Gastroesophageal sphincter (tissue), 4 donors: Measurements from ENCODE around the gene ADH6. TPM values are rescaled to one million over a fixed set of nuclear protein-coding genes. Genes with fewer than 3 reads are reported as not detected.
A peak's percentile ranks its signal among the peaks of the same experiment; 100 is the strongest.

Source experiments
- ATAC-seq: fragments of 150-250 bp; one replicate; pipeline ENCODE4 v1.9.1; 2016; ENCODE audit warnings: mild to moderate bottlenecking, moderate library complexity
- H3K27ac ChIP-seq, 4 donors: fragments of 200-600 bp; sonication (generic) in 3 of 4; 1 replicate in 3 of 4; 2 replicates in 1 of 4; pipeline ENCODE4 v1.5.1; 2016 to 2019
- H3K27me3 ChIP-seq: fragments of 200-600 bp; sonication (generic); one replicate; pipeline ENCODE4 v1.5.1; 2019
- H3K36me3 ChIP-seq, 2 donors: fragments of 200-600 bp; sonication (generic); one replicate each; pipeline ENCODE4 v1.5.1; 2019; ENCODE audit warnings: control low read depth in 1 of 2
- H3K4me1 ChIP-seq, 3 donors: fragments of 200-600 bp; sonication (generic); 1 replicate in 2 of 3; 2 replicates in 1 of 3; pipeline ENCODE4 v1.5.1; 2016 to 2019; ENCODE audit warnings: control low read depth in 2 of 3
- H3K4me3 ChIP-seq, 2 donors: fragments of 200-600 bp; sonication (generic); one replicate each; pipeline ENCODE4 v1.5.1; 2019; ENCODE audit warnings: mild to moderate bottlenecking in 1 of 2, moderate library complexity in 1 of 2
- H3K9me3 ChIP-seq, 3 donors: fragments of 200-600 bp; sonication (generic); one replicate each; pipeline ENCODE4 v1.5.1; 2017 to 2019; ENCODE audit warnings: control low read depth in 2 of 3
- CTCF ChIP-seq, 4 experiments: fragments of 200-600 bp in 2 of 4; fragments of 450-650 bp in 2 of 4; sonication (generic) in 1 of 4; IDR thresholded peaks; one replicate each; pipeline ENCODE4 v1.5.1; 2017 to 2019; ENCODE audit warnings: antibody characterized with exemption in 4 of 4, mild to moderate bottlenecking in 2 of 4, moderate library complexity in 2 of 4
- EP300 ChIP-seq: sonication (generic); formaldehyde crosslinking; IDR thresholded peaks from one replicate; pipeline ENCODE4 v1.6.1; 2017; ENCODE audit warnings: antibody characterized with exemption, mild to moderate bottlenecking
- POLR2A ChIP-seq, 2 donors: fragments of 450-650 bp; IDR thresholded peaks; one replicate each; pipeline ENCODE4 v1.6.1; 2017; ENCODE audit warnings: antibody characterized with exemption in 2 of 2, mild to moderate bottlenecking in 2 of 2, moderate library complexity in 1 of 2
- POLR2AphosphoS5 ChIP-seq: sonication (generic); formaldehyde crosslinking; IDR thresholded peaks from one replicate; pipeline ENCODE4 v1.6.1; 2017; ENCODE audit warnings: antibody characterized with exemption
- WGBS, 2 donors: methylation state at CpG; one replicate each; pipeline ENCODE4 v1.1.5; 2018; ENCODE audit warnings: low coverage in 1 of 2; 5-methylcytosine and 5-hydroxymethylcytosine counted together
- total RNA-seq, 4 donors: library from RNA; depleted of rRNA; stranded (reverse); fragments of >200 nt; gene quantifications; one replicate each; pipeline ENCODE4 v1.1.0, GENCODE V29; 2016

ADH6 gene
- total RNA-seq, 4 donors from 2014 or later, result 0.19 TPM; not detected in 3

GRCh38 chr4:99180382-99181070, 38.5 kb downstream of the ADH6 start:
- TF ChIP-seq CTCF (IDR thresholded peaks at IDR 0.05), result no peak
- TF ChIP-seq POLR2AphosphoS5, result no peak
- no peak for TF ChIP-seq EP300
- TF ChIP-seq POLR2A (IDR thresholded peaks at IDR 0.05), result no peak
- H3K27me3 ChIP-seq, result no peaks in the 10 kb centered on the region
- peak overlapping the region in 2 of 4 donors; percentile 49 to 56 for H3K27ac ChIP-seq
- peaks cover 0 to 23% (median 0%) of the 10 kb centered on the region in 3 donors for H3K9me3 ChIP-seq
- peaks cover 0 to 12% of the 10 kb centered on the region in 2 donors for H3K36me3 ChIP-seq
- ATAC-seq, result peak; percentile 86
- H3K4me1 ChIP-seq, result peaks cover 0 to 20% (median 0%) of the 10 kb centered on the region in 3 donors
- H3K4me3 ChIP-seq, result no peak overlapping the region
- WGBS, 2 donors, result 30 to 34% methylated on average over 2 of the region's 2 CpGs

- WGBS, 2 donors, result 100% methylated on average over 1 of the region's 1 CpG; no CpG with 5 or more reads in 1 of the 2 donors
- peaks cover 0 to 24% (median 0%) of the 10 kb centered on the region in 3 donors for H3K9me3 ChIP-seq
- H3K4me1 ChIP-seq, result peaks cover 0 to 20% (median 0%) of the 10 kb centered on the region in 3 donors
- H3K27me3 ChIP-seq, result no peaks in the 10 kb centered on the region
- no peak for TF ChIP-seq POLR2AphosphoS5
- TF ChIP-seq POLR2A (IDR thresholded peaks at IDR 0.05), result no peak
- TF ChIP-seq EP300, result no peak
- TF ChIP-seq CTCF (IDR thresholded peaks at IDR 0.05), result no peak
- ATAC-seq, result no peak
- H3K27ac ChIP-seq, result no peak overlapping the region
- H3K36me3 ChIP-seq, result peaks cover 0 to 12% of the 10 kb centered on the region in 2 donors
- no peak overlapping the region for H3K4me3 ChIP-seq
Measured at GRCh38 chr4:99179626-99180025, 39.4 kb downstream of the ADH6 start.

- Histone ChIP-seq H3K27me3 (no peaks in the 10 kb centered on the region), H3K9me3 (peaks cover 0 to 24% (median 0%) of the 10 kb centered on the region in 3 donors), H3K36me3 (peaks cover 0 to 12% of the 10 kb centered on the region in 2 donors), H3K27ac (no peak overlapping the region), H3K4me1 (peaks cover 0 to 20% (median 0%) of the 10 kb centered on the region in 3 donors), H3K4me3 (no peak overlapping the region)
- no peak for ATAC-seq
- TF ChIP-seq POLR2AphosphoS5, result no peak
- TF ChIP-seq CTCF (IDR thresholded peaks at IDR 0.05), result no peak
- no peak for TF ChIP-seq POLR2A (IDR thresholded peaks at IDR 0.05)
- no peak for TF ChIP-seq EP300
- 100% methylated on average over 1 of the region's 2 CpGs; no CpG with 5 or more reads in 1 of the 2 donors for WGBS, 2 donors
Measured at GRCh38 chr4:99179178-99179577, 39.9 kb downstream of the ADH6 start.

GRCh38 chr4:99166544-99166943, 52.5 kb downstream of the ADH6 start:
- no peaks in the 10 kb centered on the region for H3K4me1 ChIP-seq
- no peak overlapping the region for H3K4me3 ChIP-seq
- no peak for TF ChIP-seq POLR2A (IDR thresholded peaks at IDR 0.05)
- no peak for TF ChIP-seq POLR2AphosphoS5
- no peak for TF ChIP-seq CTCF (IDR thresholded peaks at IDR 0.05)
- TF ChIP-seq EP300, result no peak
- H3K9me3 ChIP-seq, result no peaks in the 10 kb centered on the region
- no peak for ATAC-seq
- 36 to 95% methylated on average over 2 of the region's 2 CpGs for WGBS, 2 donors
- H3K36me3 ChIP-seq, result peaks cover 0 to 14% of the 10 kb centered on the region in 2 donors
- no peaks in the 10 kb centered on the region for H3K27me3 ChIP-seq
- H3K27ac ChIP-seq, result no peak overlapping the region

GRCh38 chr4:99165978-99166377, 53.1 kb downstream of the ADH6 start:
- Histone ChIP-seq H3K27ac (no peak overlapping the region), H3K4me3 (no peak overlapping the region), H3K36me3 (peaks cover 0 to 18% of the 10 kb centered on the region in 2 donors), H3K4me1 (no peaks in the 10 kb centered on the region), H3K9me3 (no peaks in the 10 kb centered on the region), H3K27me3 (no peaks in the 10 kb centered on the region)
- TF ChIP-seq EP300, result no peak
- TF ChIP-seq POLR2A (IDR thresholded peaks at IDR 0.05), result no peak
- no peak for TF ChIP-seq POLR2AphosphoS5
- TF ChIP-seq CTCF (IDR thresholded peaks at IDR 0.05), result no peak
- ATAC-seq, result no peak
- WGBS, 2 donors, result 86 to 88% methylated on average over 1 of the region's 1 CpG
